Upper lobe of left lung (tissue), 6 donors: ENCODE data around the gene DCBLD1. TPM values are rescaled to one million over a fixed set of nuclear protein-coding genes. Genes with fewer than 3 reads are reported as not detected.
"Not testable (repeated sequence)": the region's sequence is repeated elsewhere in the genome, so short reads cannot be mapped to it uniquely, and the experiment has no call there.

Source experiments
- ATAC-seq, 2 donors: fragments of 200-7000 bp; cut with Tn5 transposase; one replicate each; pipeline ENCODE4 v1.9.1; 2022; ENCODE audit warnings: mild to moderate bottlenecking in 2 of 2, moderate library complexity in 2 of 2; ENCODE audit not compliant: low FRiP score in 2 of 2
- DNase-seq, 2 donors: peaks; one replicate each; pipeline ENCODE4 v3.0.0-alpha.2; 2019 to 2020
- H3K27ac ChIP-seq, 4 donors: fragments of 200-600 bp; sonication (generic); one replicate each; pipeline ENCODE4 v1.5.1; 2016 to 2019
- H3K27me3 ChIP-seq, 4 donors: fragments of 200-600 bp; sonication (generic); one replicate each; pipeline ENCODE4 v1.5.1; 2017 to 2019
- H3K36me3 ChIP-seq, 4 donors: fragments of 200-600 bp; sonication (generic); one replicate each; pipeline ENCODE4 v1.5.1; 2016 to 2019
- H3K4me1 ChIP-seq, 4 donors: fragments of 200-600 bp; sonication (generic); one replicate each; pipeline ENCODE4 v1.5.1; 2018 to 2019
- H3K4me3 ChIP-seq, 4 donors: fragments of 200-600 bp; sonication (generic); one replicate each; pipeline ENCODE4 v1.5.1; 2017 to 2019; ENCODE audit warnings: mild to moderate bottlenecking in 2 of 4, moderate library complexity in 1 of 4
- H3K9me3 ChIP-seq, 4 donors: fragments of 200-600 bp; sonication (generic); one replicate each; pipeline ENCODE4 v1.5.1; 2018 to 2019
- CTCF ChIP-seq, 6 experiments: fragments of 450-650 bp in 4 of 6; fragments of 200-600 bp in 2 of 6; sonication (generic) in 2 of 6; IDR thresholded peaks; one replicate each; pipeline ENCODE4 v1.5.1; 2016 to 2019; ENCODE audit warnings: antibody characterized with exemption in 6 of 6
- EP300 ChIP-seq, 4 donors: sonication (generic); formaldehyde crosslinking; IDR thresholded peaks; one replicate each; pipeline ENCODE4 v1.5.1; 2017; ENCODE audit warnings: antibody characterized with exemption in 4 of 4, control low read depth in 2 of 4
- POLR2A ChIP-seq, 4 donors: fragments of 450-650 bp; IDR thresholded peaks; one replicate each; pipeline ENCODE4 v1.5.1; 2016 to 2017; ENCODE audit warnings: antibody characterized with exemption in 4 of 4, mild to moderate bottlenecking in 2 of 4
- POLR2AphosphoS5 ChIP-seq, 2 donors: sonication (generic); formaldehyde crosslinking; IDR thresholded peaks; one replicate each; pipeline ENCODE4 v1.5.1; 2017; ENCODE audit warnings: antibody characterized with exemption in 2 of 2
- WGBS, 2 donors: methylation state at CpG; one replicate each; pipeline ENCODE4 v1.1.5; 2017 to 2018; 5-methylcytosine and 5-hydroxymethylcytosine counted together
- total RNA-seq, 6 donors: library from RNA; depleted of rRNA in 4 of 6; stranded (reverse); fragments of >200 nt in 4 of 6; gene quantifications; one replicate each; pipeline versions ENCODE4 v1.1.0 to v1.2.1, GENCODE V29; 2016 to 2021
- donor health status: DM: no; HTN: no; CAD: no; lungs with moderate emphysema.
- donor health status: DM: no; HTN: yes; CAD: no; lungs with severe emphysema.

Gene DCBLD1
- total RNA-seq, 6 donors from 2014 or later = 12.5 to 48.1 (median 19.6) TPM

GRCh38 chr6:117513778-117514365, 31.4 kb downstream of the DCBLD1 start:
- 75 to 82% methylated on average over 7 of the region's 7 CpGs for WGBS, 2 donors

GRCh38 chr6:117514655-117515054, 32.2 kb downstream of the DCBLD1 start:
- no peak for ATAC-seq
- TF ChIP-seq EP300 (IDR thresholded peaks at IDR 0.05) (no peak), CTCF (IDR thresholded peaks at IDR 0.05) (no peak), POLR2A (IDR thresholded peaks at IDR 0.05) (no peak), POLR2AphosphoS5 (IDR thresholded peaks at IDR 0.05) (no peak)
- H3K27ac ChIP-seq = no peak overlapping the region
- no peaks in the 10 kb centered on the region for H3K9me3 ChIP-seq
- H3K36me3 ChIP-seq = no peaks in the 10 kb centered on the region
- H3K4me1 ChIP-seq = peaks cover 0 to 6% (median 0%) of the 10 kb centered on the region in 4 donors
- H3K27me3 ChIP-seq = no peaks in the 10 kb centered on the region
- WGBS, 2 donors = 92% methylated on average over 1 of the region's 1 CpG
- no peak for DNase-seq
- no peak overlapping the region for H3K4me3 ChIP-seq

More at GRCh38 chr6:117513778-117514365, 31.4 kb downstream of the DCBLD1 start:
- no peak overlapping the region for H3K27ac ChIP-seq
- peaks cover 0 to 6% (median 0%) of the 10 kb centered on the region in 4 donors for H3K4me1 ChIP-seq
- H3K9me3 ChIP-seq = no peaks in the 10 kb centered on the region
- DNase-seq (no peak), ATAC-seq (no peak)
- H3K36me3 ChIP-seq = peaks cover 0 to 4% (median 0%) of the 10 kb centered on the region in 4 donors
- no peak for TF ChIP-seq POLR2AphosphoS5 (IDR thresholded peaks at IDR 0.05)
- no peak for TF ChIP-seq POLR2A (IDR thresholded peaks at IDR 0.05)
- TF ChIP-seq CTCF (IDR thresholded peaks at IDR 0.05) = no peak
- no peak for TF ChIP-seq EP300 (IDR thresholded peaks at IDR 0.05)
- no peaks in the 10 kb centered on the region for H3K27me3 ChIP-seq
- H3K4me3 ChIP-seq = no peak overlapping the region

GRCh38 chr6:117515326-117515725, 32.9 kb downstream of the DCBLD1 start:
- Histone ChIP-seq H3K4me1 (peaks cover 0 to 6% (median 0%) of the 10 kb centered on the region in 4 donors), H3K27me3 (no peaks in the 10 kb centered on the region), H3K9me3 (no peaks in the 10 kb centered on the region), H3K4me3 (no peak overlapping the region), H3K36me3 (peaks cover 0 to 6% (median 0%) of the 10 kb centered on the region in 4 donors), H3K27ac (no peak overlapping the region)
- TF ChIP-seq CTCF (IDR thresholded peaks at IDR 0.05) = no peak
- no peak for TF ChIP-seq POLR2AphosphoS5 (IDR thresholded peaks at IDR 0.05)
- no peak for TF ChIP-seq POLR2A (IDR thresholded peaks at IDR 0.05)
- TF ChIP-seq EP300 (IDR thresholded peaks at IDR 0.05) = no peak
- DNase-seq = no peak
- ATAC-seq = no peak

GRCh38 chr6:117517995-117518394, 35.5 kb downstream of the DCBLD1 start:
- not testable (repeated sequence) for DNase-seq, H3K9me3 ChIP-seq, H3K4me3 ChIP-seq, H3K4me1 ChIP-seq, ATAC-seq, H3K27ac ChIP-seq, H3K27me3 ChIP-seq
- H3K36me3 ChIP-seq = peaks cover 0 to 11% (median 0%) of the 10 kb centered on the region in 4 donors
- WGBS, 2 donors = 98 to 99% methylated on average over 5 of the region's 5 CpGs

GRCh38 chr6:117518870-117519269, 36.4 kb downstream of the DCBLD1 start:
- Histone ChIP-seq H3K4me1 (peaks cover 0 to 3% (median 0%) of the 10 kb centered on the region in 4 donors), H3K9me3 (no peaks in the 10 kb centered on the region), H3K36me3 (peaks cover 0 to 11% (median 0%) of the 10 kb centered on the region in 4 donors), H3K27ac (no peak overlapping the region), H3K27me3 (no peaks in the 10 kb centered on the region), H3K4me3 (no peak overlapping the region)
- ATAC-seq (no peak), DNase-seq (no peak)
- WGBS, 2 donors = 96% methylated on average over 6 of the region's 6 CpGs
- TF ChIP-seq CTCF (IDR thresholded peaks at IDR 0.05) (no peak), EP300 (IDR thresholded peaks at IDR 0.05) (no peak), POLR2AphosphoS5 (IDR thresholded peaks at IDR 0.05) (no peak), POLR2A (IDR thresholded peaks at IDR 0.05) (no peak)
